ENCODE results near the gene MYMK. TPM values are rescaled to one million over a fixed set of nuclear protein-coding genes. Genes with fewer than 3 reads are reported as not detected.
A peak's percentile ranks its signal among the peaks of the same experiment; 100 is the strongest.

Gene MYMK
- total and polyA plus RNA-seq, 2 experiments from 2014 or later: not detected

GRCh38 chr9:133570691-133571080 lies 45.9 kb upstream of the MYMK start (continued):
- no peak for TF ChIP-seq CTCF (conservative IDR thresholded peaks at IDR 0.05; ENCODE audit: low read depth in 2 of 2)
- TF ChIP-seq ZNF331 (CRISPR knock-in tag; IDR thresholded peaks at IDR 0.05; ENCODE audit: low read depth): no peak
- no peak for TF ChIP-seq NANOG (IDR thresholded peaks at IDR 0.05; ENCODE audit: borderline replicate concordance)
- no peak for TF ChIP-seq EZH2 (IDR thresholded peaks at IDR 0.05; ENCODE audit: low read depth, unreplicated experiment)
- no peak for TF ChIP-seq POLR2AphosphoS5 (IDR thresholded peaks at IDR 0.05; ENCODE audit: low read depth)
- no peak for TF ChIP-seq STAT1 (IDR thresholded peaks at IDR 0.05; ENCODE audit: unreplicated experiment)

- Histone ChIP-seq H3K36me3 (ENCODE audit: insufficient read depth) (no peaks in the 10 kb centered on the region), H2AFZ (peak overlapping the region; percentile 59; the same call in 1 of the 2 replicates), H4K20me1 (replicated peaks; ENCODE audit: insufficient read depth) (no peaks in the 10 kb centered on the region), H3K4me2 (no peak overlapping the region), H3K9me2 (ENCODE audit: insufficient read depth) (no peaks in the 10 kb centered on the region), H3K4me3 (no peak overlapping the region), H3K27ac (ENCODE audit: low read depth) (no peak overlapping the region), H3K4me1 (ENCODE audit: insufficient read depth) (no peaks in the 10 kb centered on the region), H3F3A (replicated peaks; ENCODE audit: low read depth) (no peaks in the 10 kb centered on the region), H3K79me2 (replicated peaks; ENCODE audit: insufficient read depth) (no peaks in the 10 kb centered on the region), H3K27me3 (ENCODE audit: insufficient read depth) (no peaks in the 10 kb centered on the region)
- no peak overlapping the region for H3K27ac Mint-ChIP-seq
- H3K4me3 Mint-ChIP-seq: no peak overlapping the region
- ATAC-seq (peak; percentile 49), DNase-seq (ENCODE audit: low spot score) (peak; percentile 31)
- H3K27me3 Mint-ChIP-seq (ENCODE audit: insufficient read depth, low read depth, poor library complexity): peaks cover 2% of the 10 kb centered on the region
- H3K4me1 Mint-ChIP-seq: peaks cover 7% of the 10 kb centered on the region
- H3K9me3 Mint-ChIP-seq: no peaks in the 10 kb centered on the region
- no peaks in the 10 kb centered on the region; the same call in 2 of the 3 replicates for H3K36me3 Mint-ChIP-seq (ENCODE audit: low read depth)
- TF ChIP-seq EZH2 (IDR thresholded peaks at IDR 0.05; ENCODE audit: low read depth, unreplicated experiment) (no peak), ZNF331 (CRISPR knock-in tag; IDR thresholded peaks at IDR 0.05; ENCODE audit: low read depth) (no peak), POLR2AphosphoS5 (IDR thresholded peaks at IDR 0.05; ENCODE audit: low read depth) (no peak), JUNB (IDR thresholded peaks at IDR 0.05; ENCODE audit: unreplicated experiment) (no peak), STAT1 (IDR thresholded peaks at IDR 0.05; ENCODE audit: unreplicated experiment) (no peak), ZNF114 (CRISPR knock-in tag; IDR thresholded peaks at IDR 0.05) (no peak), EZH2phosphoT487 (IDR thresholded peaks at IDR 0.05; ENCODE audit: unreplicated experiment) (no peak), REST (IDR thresholded peaks at IDR 0.05; ENCODE audit: unreplicated experiment) (no peak), ZNF462 (CRISPR knock-in tag; IDR thresholded peaks at IDR 0.05) (no peak)
Measured at GRCh38 chr9:133569891-133570690, 45.3 kb upstream of the MYMK start.

Data from GM23338 (cell line).